ENCODE data around the gene MARCHF9. TPM values are rescaled to one million over a fixed set of nuclear protein-coding genes. Genes with fewer than 3 reads are reported as not detected.

The MARCHF9 gene
- total RNA-seq, 1 donor from 2014 or later: 3.6 TPM

DNA sequence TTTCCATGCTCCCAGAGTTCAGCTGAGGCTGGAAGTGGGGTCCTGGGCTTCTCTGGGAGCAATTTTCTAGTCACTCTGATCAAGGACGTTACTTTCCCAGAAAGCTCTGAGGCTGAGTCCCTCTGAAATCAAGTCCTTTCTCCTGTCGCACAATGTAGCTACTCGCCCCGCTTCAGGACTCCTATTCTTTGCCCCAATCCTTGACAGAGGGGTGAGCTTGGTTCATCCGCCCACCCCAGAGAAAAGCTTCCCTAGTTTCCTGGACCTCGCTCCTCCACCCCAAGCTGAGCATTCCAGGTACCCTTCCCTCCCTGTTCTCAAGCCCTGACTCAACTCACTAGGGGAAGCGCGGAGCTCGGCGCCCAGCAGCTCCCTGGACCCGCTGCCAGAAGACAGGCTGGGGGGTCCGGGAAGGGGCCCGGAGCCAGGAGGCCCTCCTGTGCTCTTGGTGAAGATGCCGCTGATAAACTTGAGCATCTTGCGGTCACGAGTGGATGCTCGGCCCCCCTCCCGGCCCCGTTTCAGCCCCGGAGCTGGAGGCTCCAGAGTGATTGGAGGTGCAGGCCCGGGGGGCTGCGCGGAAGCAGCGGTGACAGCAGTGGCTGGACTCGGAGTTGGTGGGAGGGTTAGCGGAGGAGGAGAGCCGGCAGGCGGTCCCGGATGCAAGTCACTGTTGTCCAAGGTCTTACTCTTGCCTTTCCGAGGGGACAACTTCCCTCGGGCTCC is 18.0 kb upstream of the MARCHF9 start:
- no peak for ATAC-seq
- no peak for DNase-seq (ENCODE audit: low spot score)

- ATAC-seq: peak; percentile 13
- no peak for DNase-seq (ENCODE audit: low spot score)
Observed at GRCh38 chr12:57737467-57738460, 17.1 kb upstream of the MARCHF9 start.

GRCh38 chr12:57738661-57739237 is 16.2 kb upstream of the MARCHF9 start, which contains the start of gene AGAP2:
Gene AGAP2 (minus strand): TSS chr12:57738742. CDS start chr12:57738246, 496 bp downstream.
- DNase-seq (ENCODE audit: low spot score): no peak

DNA sequence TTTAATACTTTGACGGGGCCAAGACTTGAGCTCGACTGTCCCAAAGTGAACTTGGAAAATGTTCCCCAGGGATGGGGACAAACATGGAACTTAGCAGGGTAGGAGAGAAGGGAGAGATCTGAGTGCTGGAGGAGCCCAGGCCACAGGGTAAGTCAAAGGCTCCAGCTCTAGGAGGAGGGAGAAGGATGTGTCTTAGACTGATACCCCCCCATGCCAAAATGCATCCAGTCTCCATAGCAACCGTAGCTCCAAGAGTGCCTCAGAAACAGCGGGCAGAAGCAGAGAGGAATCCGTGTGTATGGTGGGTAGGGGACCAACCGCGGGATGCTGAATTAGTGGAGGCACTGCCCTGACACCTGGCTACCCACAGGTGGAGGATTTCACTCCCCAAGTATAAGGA is 15.5 kb upstream of the MARCHF9 start:
- ATAC-seq: no peak

More at GRCh38 chr12:57738661-57739237, 16.2 kb upstream of the MARCHF9 start, which contains the start of gene AGAP2:
- ATAC-seq: no peak

DNA sequence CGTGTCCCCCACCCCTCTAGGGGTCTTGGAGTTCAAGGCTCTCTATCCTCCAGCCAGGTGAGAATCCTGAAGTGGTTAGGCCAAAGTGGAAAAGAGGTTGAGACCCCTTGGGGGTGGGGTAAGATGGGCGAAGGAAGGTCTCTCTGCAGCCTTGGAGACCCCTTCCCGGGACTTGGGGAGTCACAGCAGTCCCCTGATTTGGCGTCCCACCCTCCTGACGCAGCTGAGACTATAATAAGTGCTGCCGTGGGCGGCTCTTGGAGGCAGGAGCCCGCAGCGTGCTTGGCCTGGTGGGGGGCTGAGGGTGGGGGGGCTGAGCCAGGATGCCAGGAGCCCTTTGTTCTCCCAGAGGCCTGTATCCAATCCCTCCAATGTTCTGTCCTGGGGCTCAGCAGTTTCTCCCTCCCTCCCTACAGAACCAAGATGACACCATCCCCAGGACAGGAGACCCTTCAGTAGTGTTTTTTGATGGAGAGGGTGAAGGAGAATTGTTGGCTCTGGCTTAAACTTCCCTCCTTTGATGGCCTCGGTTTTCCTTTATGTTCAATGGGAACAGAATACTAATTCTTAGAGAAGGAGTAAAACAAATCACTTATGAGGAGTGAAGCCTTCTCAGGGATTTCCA is 14.9 kb upstream of the MARCHF9 start:
- ATAC-seq (no peak), DNase-seq (ENCODE audit: low spot score) (no peak)

More for the DNA sequence above, 15.5 kb upstream of the MARCHF9 start:
- DNase-seq (ENCODE audit: low spot score): no peak

- DNase-seq (ENCODE audit: low spot score) (no peak), ATAC-seq (no peak)
Observed at GRCh38 chr12:57740656-57741412, 14.1 kb upstream of the MARCHF9 start.

- ATAC-seq (no peak), DNase-seq (ENCODE audit: low spot score) (no peak)
Observed at GRCh38 chr12:57741413-57741789, 13.5 kb upstream of the MARCHF9 start.

- DNase-seq (ENCODE audit: low spot score) (no peak), ATAC-seq (no peak)
Observed at GRCh38 chr12:57741844-57742738, 12.8 kb upstream of the MARCHF9 start.

DNA sequence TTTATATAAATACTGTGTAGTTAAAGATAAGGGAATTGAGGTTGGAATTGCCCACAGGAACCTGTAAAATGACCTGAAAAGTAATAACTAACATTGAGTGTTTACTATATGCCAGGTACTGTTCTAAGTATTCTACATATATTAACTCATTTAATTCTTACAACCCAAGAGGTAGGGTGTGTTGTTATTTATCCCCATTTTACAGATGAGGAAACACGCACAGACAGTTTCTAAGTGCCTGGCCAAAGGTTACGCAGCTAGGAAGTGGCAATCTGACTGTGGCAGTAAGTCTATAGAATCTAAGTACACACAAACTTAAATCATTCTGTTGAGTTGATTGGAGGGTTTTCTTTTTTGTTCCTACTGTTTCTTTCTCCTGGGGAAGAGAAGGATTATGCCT is 11.1 kb upstream of the MARCHF9 start:
- ATAC-seq (no peak), DNase-seq (ENCODE audit: low spot score) (no peak)

GRCh38 chr12:57744194-57744776 is 10.6 kb upstream of the MARCHF9 start:
- DNase-seq (ENCODE audit: low spot score) (peak; percentile 68), ATAC-seq (peak; percentile 56)

- DNase-seq (ENCODE audit: low spot score): peak; percentile 95
- peak; percentile 93 for ATAC-seq
Observed at GRCh38 chr12:57744777-57745484, 10.0 kb upstream of the MARCHF9 start, which contains the start of gene TSPAN31. Gene TSPAN31 (plus strand): TSS chr12:57745039. CDS start chr12:57745155, 116 bp downstream.

DNA sequence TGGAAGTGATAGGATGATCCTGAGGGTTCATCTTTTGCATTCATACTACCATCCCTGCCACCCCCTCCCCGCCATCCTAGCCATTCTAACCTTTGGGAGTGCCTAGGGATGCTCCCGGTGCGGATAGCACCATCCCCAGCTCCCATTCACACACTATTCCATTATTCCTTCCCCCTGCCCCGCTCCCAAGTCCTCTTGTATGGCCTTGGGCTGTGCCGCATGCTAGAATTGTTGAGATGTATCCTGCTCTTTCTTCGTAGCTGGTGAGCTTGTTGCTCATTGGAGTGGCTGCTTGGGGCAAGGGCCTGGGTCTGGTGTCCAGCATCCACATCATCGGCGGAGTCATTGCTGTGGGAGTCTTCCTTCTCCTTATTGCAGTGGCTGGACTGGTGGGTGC is 9.4 kb upstream of the MARCHF9 start:
- ATAC-seq: peak; percentile 10
- DNase-seq (ENCODE audit: low spot score): no peak

DNA sequence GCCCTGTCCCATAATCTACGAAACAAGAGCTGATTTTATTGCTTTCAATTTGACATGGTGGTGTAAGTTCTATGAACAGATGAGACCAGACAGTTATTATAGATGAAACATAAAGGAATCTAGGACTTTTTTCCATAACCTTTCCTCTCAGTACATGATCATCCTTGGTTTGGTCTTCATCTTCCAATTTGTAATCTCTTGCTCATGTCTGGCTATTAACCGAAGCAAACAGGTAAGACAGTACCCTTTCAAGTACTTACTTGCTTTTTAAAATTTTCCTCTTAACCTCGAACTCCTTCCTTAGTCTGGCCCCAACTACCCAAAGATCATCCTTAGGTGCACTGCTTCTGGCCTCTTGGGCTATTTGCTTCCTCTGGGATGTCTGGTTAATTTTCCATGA is 8.9 kb upstream of the MARCHF9 start:
- no peak for ATAC-seq
- no peak for DNase-seq (ENCODE audit: low spot score)

DNA sequence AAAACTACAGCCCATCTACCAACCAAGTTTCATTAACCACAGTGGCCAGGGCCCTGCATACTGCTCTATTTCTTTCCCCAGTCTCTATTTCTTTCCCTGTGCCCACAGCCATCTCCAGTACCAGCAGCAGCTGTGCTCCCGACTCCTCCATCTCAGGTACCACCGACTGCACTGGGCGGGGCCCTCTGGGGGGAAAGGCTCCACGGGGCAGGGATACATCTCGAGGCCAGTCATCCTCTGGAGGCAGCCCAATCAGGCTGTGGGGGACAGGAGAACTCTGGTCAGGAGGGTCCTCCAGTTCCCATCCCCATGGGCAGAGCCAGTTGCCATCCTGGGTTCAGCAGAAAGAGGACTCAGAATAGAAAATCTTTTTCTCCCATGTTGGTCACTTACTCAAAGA is 5.8 kb upstream of the MARCHF9 start:
- no peak for ATAC-seq
- DNase-seq (ENCODE audit: low spot score): no peak

- ATAC-seq: no peak
Observed at GRCh38 chr12:57750561-57751431, 4.1 kb upstream of the MARCHF9 start.

DNA sequence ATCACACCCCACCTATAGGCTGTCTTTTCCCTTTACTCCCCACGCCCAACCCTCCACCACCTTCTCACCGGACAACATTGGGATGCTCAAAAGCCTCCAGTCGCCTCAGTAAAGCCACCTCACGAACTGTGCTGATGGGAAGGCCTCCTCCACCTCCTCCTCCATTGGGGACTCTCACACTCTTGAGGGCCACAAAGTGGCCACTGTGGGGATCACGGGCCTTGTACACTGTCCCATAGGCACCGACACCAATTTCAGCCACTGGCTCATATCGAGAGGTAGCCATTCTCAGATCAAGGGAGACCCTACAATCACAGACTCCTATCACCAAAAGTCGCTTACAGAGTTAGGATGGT is 3.5 kb upstream of the MARCHF9 start:
- DNase-seq (ENCODE audit: low spot score) (no peak), ATAC-seq (no peak)

More at GRCh38 chr12:57750561-57751431, 4.1 kb upstream of the MARCHF9 start:
- DNase-seq (ENCODE audit: low spot score): no peak
